ENCODE data around the gene L3MBTL1.
"Not testable (repeated sequence)": the region's sequence is repeated elsewhere in the genome, so short reads cannot be mapped to it uniquely, and the experiment has no call there.

L3MBTL1 gene

GRCh38 chr20:43507150-43508080, at the start of gene L3MBTL1:
TSS of gene L3MBTL1 (plus strand) at chr20:43507697. CDS start at chr20:43513504, 5,807 bp downstream.
- no peak for DNase-seq

DNA sequence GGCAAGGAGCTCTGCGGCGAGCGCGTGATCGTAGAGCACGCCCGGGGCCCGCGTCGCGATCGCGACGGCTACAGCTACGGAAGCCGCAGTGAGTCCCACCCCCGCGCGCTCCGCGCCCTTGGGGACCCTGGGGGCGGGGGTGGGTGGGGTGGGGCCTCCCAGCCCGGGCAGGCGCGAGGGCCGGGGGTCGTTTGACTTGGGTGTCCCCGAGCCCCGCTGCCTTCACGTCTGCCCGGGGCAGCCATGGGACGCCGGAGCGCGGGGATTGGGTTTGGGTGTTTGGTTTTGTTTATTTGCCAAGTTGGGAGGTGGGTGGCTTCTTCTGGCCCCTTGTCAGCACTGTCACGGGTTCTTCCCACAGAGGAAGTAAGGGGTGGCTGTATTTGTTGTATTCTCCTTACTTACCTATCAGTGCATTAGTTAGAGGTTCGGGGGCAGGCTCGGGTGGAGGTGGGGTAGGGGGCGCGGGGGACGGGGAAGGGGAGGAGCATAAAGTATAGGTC, 49.0 kb upstream of the L3MBTL1 start:
- DNase-seq = no peak

GRCh38 chr20:43459022-43459942, 48.2 kb upstream of the L3MBTL1 start:
- DNase-seq = no peak

- no peak for DNase-seq
Measured at GRCh38 chr20:43460172-43460829, 47.2 kb upstream of the L3MBTL1 start.

- no peak for DNase-seq
Measured at GRCh38 chr20:43460830-43461200, 46.7 kb upstream of the L3MBTL1 start.

DNA sequence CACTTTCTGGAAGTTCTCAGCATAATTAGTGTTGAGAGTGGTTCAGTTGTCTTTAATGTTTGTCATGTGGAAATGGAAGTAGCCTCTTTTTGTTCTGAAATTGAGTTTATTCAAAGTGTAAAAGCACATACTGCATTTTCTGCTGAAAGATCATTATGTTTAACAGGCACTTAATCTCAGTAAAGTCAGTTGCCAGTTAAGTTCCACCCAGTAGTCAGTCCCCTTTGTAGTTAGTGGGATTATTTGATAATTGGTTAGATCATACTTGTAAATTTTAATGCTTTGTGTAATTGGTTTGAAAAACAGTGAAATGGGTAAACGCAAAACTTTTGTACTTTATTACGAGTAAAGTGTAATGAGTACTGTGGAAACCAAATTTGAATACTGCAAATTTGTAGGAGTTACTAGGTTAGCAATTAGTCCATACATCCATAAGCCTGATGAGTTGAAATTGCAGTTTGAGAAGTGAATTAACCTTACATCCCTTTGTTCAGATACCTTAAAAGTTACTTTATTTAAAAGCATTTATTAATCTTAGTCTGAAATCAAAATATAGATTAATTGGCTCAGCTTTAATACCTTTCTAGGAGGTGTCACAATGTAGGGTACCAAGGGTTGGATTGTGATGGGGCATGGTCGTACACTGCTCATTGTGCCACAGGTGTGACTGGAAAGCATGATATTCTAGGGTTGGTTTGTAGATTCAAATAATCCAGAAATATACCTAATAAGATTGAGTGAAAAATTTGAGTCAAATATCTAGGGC, 45.4 kb upstream of the L3MBTL1 start:
- no peak for DNase-seq

DNA sequence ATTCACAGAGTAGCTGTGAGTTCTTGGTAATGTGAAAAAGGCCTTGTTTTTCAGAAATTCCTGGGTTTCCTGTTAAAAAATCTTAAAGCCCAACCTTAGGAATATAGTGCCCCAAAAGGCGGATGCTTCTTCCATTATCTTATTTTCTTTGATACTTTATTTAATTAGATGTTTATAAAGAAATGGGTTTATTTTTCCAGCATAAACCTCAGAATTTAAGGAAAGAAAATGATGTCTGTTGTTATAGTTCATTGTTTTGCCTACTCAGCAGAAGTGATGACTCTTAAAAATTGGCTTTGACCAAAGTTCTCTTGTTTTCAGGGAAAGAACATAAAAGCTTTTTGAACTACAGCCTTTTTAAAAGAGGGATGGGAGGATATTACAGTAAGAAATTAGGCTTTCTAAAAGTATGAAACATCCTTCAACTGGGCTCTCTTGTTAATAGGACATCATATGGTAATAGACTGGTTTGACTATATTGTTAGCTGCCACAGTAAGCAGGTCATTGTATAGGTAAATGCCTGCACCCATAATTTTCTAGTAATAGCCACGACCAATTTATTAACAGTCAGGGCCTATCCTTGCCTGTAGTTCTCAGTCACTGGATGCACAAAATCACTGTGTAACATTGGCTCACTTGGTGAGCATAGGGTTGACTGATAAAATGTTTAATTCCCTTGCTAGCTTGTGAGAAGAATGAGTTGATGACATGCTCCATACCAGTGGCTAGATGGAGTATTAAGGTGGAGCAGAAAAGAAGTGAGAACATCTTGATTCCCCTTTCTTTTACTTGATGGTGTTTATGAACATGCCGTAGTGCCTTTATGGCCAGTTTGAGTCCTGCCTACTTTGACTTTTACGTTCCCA, 44.6 kb upstream of the L3MBTL1 start:
- DNase-seq = no peak

- no peak for DNase-seq
Measured at GRCh38 chr20:43463527-43464218, 43.8 kb upstream of the L3MBTL1 start.

- no peak for DNase-seq
Measured at GRCh38 chr20:43464219-43464790, 43.2 kb upstream of the L3MBTL1 start.

DNA sequence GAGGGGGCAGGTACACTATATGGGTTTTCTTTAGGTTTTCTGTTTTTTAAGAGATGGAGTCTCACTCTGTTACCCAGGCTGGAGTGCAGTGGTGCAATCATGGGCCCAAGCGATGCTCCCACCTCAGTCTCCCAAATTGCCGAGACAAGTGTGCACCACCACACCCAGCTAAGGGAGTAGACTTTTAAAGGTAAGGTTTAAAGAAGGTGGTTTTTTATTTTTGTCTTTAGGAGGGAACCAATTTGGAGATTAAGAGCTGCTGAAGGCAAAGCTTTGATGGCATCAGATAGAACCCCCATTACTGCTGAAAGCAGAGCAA, 41.9 kb upstream of the L3MBTL1 start:
- DNase-seq = no peak

DNA sequence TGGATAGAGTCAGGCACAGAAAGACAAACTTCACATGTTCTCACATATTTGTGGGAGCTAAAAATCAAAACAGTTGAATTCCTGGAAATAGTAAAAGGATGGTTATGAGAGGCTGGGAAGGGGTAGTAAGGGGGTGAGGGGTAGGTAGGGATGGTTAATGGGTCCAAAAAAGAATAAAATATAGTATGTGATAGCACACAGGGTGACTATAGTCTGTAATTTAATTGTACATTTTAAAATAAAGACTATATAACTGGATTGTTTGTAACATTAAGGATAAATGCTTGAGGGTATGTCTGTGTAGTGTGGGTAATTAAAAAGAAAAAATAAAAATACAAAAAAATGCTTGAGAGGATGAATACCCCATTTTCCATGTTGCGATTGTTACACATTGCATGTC, 39.9 kb upstream of the L3MBTL1 start:
- DNase-seq = no peak

DNA sequence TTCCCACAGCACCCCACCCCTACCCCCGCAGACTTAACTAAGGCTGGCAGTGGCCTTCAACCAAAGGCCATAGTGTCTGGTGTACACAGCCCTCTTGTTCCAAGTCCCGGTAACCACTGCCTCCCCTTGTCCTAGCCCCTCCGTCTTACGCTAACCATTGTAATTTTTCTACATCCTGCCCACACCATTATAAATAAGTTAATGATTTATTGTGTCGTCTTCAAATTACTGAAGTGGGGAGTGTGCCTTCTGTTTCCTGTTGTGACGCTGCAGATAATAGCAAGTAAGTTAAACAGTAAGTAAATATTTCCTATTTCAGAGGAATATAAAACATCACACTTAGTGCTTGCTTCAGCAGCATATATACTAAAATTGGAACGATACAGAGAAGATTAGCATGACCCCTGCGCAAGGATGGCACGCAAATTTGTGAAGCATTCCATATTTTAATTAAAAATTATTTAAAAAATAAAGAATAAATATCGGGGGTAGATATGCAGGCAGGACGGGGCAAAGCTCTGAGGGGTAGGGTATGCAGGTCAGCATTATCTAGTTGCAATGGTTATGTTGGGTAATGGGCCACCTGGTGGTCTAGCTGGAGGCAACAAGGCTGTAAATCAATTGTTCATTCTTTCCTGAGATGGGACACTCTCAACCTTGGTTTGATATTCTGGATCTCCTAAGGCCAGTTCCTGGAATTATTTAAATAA, 34.7 kb upstream of the L3MBTL1 start:
- DNase-seq = no peak

DNA sequence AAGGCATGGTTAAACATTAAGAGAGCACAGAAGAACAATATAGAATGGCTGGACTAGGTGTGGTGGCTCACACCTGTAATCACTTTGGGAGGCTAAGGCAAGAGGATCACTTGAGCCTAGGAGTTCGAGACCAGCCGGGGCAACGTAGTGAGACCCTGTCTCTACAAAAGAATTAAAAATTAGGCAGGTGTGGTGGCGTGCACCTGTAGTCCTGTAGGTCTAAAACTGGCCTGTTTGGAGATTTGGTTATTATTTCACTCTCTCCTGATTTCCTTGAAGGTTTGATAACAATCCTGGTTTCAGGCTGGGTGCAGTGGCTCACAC, 34.2 kb upstream of the L3MBTL1 start:
- no peak for DNase-seq

DNA sequence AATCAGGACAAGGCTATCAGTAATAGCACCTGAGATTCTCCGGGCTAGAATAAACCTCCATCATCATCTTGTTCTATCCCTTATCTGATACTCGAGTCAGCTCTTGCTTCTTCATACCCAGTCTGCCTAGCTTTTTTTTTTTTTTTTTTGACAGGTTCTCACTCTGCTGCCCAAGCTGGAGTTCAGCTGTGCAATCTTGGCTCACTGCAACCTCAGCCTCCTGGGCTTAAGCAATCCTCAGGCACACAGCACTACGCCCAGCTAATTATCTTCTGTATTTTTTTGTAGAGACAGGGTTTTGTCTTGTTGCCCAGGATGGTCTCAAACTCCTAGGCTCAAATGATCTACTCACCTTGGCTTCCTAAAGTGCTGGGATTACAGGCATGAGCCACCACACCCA, 30.3 kb upstream of the L3MBTL1 start:
- DNase-seq = no peak

DNA sequence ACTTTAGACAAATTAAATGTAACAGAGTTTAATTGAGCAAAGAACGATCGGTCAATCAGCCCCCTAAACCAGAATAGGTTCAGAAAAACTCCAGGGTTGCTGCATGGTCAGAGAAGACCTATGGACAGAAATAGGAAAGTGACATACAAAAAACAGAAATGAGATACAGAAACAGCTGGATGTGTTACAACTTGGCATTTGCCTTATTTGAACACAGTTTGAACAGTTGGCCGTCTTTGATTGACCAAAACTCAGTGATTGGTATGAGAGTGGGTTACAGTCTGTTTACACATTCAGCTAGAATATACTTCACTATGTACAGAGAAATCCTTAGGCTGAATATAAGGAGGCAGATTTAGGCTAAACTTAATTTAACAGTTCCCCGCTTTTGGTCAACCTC, 29.9 kb upstream of the L3MBTL1 start:
- DNase-seq = no peak

GRCh38 chr20:43490038-43490437, 17.5 kb upstream of the L3MBTL1 start:
- no peak for DNase-seq

- no peak for DNase-seq
Measured at GRCh38 chr20:43492101-43492500, 15.4 kb upstream of the L3MBTL1 start.

DNA sequence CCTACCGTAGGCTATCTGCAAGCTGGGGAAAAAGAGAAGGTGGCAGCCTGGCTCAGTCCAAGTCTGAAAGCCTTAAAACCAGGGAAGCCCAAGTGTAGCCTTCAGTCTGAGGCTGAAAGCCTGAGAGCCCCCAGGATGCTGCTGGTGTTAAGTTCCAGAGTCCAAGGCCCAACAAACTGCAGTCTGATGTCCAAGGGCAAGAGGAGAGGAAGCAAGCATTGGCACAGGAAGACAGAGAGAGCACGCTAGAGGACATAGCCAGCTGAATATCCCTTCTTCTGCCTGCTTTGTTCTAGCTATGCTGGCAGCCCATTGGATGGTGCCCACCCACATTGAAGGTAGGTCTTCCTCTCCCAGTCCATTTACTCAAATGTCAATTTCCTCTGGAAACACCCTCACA, 12.1 kb upstream of the L3MBTL1 start:
- no peak for DNase-seq

DNA sequence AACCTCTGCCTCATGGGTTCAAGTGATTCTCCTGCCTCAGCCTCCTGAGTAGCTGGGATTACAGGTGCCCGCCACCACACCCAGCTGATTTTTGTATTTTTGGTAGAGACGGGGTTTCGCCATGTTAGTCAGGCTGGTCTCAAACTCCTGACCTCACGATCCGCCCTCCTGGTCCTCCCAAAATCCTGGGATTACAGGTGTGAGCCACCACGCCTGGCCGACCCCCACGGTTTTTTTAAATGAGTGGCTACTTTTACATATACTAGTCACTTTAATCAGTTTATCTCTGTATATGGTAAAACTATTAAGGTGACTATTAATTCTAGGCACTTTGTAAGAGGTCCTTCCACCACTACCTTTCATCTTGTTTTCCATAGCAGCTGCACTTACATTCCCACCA, 5.5 kb upstream of the L3MBTL1 start:
- DNase-seq = not testable (repeated sequence)

- DNase-seq = no peak
Measured at GRCh38 chr20:43506238-43506637, 1.3 kb upstream of the L3MBTL1 start.

All from activated effector memory CD4-positive, alpha-beta T cell treated with Interleukin-2 at 50 U/mL for 16 hours (primary cell).